GM12865 (cell line): ENCODE measurements around the gene HAUS6.
"Not testable (repeated sequence)": the region's sequence is repeated elsewhere in the genome, so short reads cannot be mapped to it uniquely, and the experiment has no call there.

Source experiments
- DNase-seq: peaks from one replicate; pipeline ENCODE4 v3.0.0; 2010; ENCODE audit warnings: low read depth
- H3K4me3 ChIP-seq: 2 replicates; pipeline ENCODE4 v1.5.1; 2011; ENCODE audit warnings: mild to moderate bottlenecking, low read depth, low read length, control low read depth
- TF ChIP-seq, protein P1 (sequence below): IDR thresholded peaks from 2 replicates; pipeline ENCODE4 v1.5.1; 2011; ENCODE audit warnings: low read length, control low read depth, low read depth, inconsistent platforms; ENCODE audit not compliant: insufficient read depth; ENCODE audit errors: missing control alignments

The HAUS6 gene

DNA sequence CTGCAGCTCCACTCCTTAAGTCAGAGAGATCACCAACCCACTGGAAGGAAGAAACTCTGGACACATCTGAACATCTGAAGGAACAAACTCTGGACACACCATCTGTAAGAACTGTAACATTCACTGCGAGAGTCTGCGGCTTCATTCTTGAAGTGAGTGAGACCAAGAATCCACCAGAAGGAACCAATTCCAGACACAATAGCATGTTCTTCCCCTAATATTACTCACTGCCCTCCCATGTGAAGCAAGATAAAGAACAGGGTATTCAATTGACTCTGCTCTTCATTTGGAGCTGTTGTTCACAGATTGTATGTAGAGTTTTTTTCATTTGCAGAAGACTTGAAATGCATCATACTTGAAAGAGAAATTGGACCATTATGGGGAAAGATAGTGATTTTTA lies 80.5 kb downstream of the HAUS6 start:
- H3K4me3 ChIP-seq, result no peak overlapping the region
- TF ChIP-seq, protein P1, sequence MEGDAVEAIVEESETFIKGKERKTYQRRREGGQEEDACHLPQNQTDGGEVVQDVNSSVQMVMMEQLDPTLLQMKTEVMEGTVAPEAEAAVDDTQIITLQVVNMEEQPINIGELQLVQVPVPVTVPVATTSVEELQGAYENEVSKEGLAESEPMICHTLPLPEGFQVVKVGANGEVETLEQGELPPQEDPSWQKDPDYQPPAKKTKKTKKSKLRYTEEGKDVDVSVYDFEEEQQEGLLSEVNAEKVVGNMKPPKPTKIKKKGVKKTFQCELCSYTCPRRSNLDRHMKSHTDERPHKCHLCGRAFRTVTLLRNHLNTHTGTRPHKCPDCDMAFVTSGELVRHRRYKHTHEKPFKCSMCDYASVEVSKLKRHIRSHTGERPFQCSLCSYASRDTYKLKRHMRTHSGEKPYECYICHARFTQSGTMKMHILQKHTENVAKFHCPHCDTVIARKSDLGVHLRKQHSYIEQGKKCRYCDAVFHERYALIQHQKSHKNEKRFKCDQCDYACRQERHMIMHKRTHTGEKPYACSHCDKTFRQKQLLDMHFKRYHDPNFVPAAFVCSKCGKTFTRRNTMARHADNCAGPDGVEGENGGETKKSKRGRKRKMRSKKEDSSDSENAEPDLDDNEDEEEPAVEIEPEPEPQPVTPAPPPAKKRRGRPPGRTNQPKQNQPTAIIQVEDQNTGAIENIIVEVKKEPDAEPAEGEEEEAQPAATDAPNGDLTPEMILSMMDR, result no peak
- no peak for DNase-seq

DNA sequence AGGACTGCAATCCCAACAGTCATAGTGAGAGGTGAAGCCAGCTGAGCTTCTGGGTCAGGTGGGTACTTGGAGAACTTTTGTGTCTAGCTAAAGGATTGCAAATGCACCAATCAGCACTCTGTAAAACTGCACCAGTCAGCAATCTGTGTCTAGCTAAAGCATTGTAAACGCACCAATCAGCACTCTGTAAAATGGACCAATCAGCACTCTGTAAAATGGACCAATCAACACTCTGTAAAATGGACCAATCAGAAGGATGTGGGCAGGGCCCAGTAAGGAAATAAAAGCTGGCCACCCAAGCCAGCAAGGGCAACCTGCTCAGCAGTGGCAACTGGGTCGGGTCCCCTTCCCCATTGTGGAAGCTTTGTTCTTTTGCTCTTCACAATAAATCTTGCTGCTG lies 81.1 kb downstream of the HAUS6 start:
- not testable (repeated sequence) for DNase-seq, H3K4me3 ChIP-seq

DNA sequence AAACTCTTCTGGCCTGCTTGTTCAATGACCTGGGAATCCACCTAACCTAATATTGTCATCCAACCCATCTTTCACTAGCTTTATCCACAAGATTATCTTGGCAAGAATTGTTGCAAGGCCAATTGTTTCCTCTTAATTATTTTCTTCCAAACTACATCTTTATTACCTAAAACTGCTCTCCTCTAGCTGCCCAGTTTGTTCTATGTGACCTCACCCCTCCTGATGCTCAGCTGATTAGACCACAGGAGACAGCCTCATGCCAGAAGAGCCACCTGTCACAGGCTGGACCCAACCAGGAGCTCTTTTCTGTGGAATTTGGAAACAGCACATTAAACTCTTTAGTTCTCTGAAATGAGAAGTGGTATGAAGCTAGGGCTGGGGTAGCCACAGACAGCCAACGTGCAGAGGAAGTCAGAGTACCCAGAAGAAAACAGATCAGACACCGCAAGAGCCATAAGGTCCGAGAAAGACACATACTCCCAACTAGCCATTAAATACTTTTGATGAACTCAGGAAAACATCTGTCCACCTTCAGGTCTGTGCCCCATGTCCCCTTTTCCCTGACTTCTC lies 81.7 kb downstream of the HAUS6 start:
- TF ChIP-seq, protein P1, result no peak
- no peak overlapping the region for H3K4me3 ChIP-seq
- no peak for DNase-seq

DNA sequence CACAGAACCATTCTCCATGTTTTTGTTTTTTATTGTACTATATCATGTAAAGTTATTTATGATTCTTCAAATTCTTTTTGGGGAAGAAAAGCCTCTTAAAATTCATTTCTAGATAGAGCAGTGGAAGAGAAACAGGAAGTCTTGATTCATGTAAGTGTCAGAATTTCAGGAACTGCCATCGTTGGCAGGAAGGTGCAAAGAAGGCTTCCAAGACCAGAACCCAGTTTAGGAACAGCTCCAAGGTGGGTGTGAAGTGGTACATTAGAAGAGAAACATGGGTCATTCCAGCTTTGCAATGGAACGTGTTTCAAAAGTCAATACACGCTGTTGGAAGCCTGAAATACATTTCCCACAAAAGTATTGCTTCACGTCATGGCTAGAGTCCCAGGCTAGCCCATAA lies 84.5 kb downstream of the HAUS6 start:
- TF ChIP-seq, protein P1, result no peak
- DNase-seq, result no peak

DNA sequence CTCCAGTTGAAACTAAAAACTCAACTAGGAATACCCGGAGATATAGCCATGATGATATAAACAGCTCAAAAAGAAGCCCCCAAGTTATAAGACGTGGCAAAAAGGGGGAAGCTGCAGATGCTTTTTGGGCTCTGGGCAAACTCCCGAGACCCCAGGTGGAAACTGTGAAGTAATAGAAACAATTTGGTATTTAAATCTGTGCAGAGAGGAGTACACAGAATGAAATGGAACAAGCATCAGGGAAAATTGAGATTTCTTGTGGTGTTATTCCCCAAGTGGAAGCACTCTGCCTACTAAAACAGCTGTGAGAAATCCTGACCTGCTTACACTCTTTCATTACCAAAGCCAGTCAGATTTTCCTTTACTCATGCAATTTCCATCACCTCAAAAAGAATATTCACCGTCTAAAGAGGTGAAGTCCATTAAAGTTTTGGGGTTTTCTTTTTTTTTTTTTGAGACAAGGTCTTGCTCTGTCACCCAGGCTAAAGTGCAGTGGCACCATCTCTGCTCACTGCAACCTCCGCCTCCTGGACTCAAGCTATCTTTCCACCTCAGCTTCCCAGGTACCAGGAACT lies 93.2 kb downstream of the HAUS6 start:
- DNase-seq, result no peak
- H3K4me3 ChIP-seq, result no peak overlapping the region
- TF ChIP-seq, protein P1, result no peak

More for the DNA sequence above, 84.5 kb downstream of the HAUS6 start:
- H3K4me3 ChIP-seq, result no peak overlapping the region
